WI38 (cell line): ENCODE measurements around the gene PRPF40A.

Experiments
- H3K4me3 ChIP-seq: 2 replicates; pipeline ENCODE4 v1.5.1; 2011; ENCODE audit warnings: low read depth, mild to moderate bottlenecking, control low read depth, low read length
- TF ChIP-seq, protein P1 (sequence below): IDR thresholded peaks from 2 replicates; pipeline ENCODE4 v1.5.1; 2012; ENCODE audit warnings: low read depth, mild to moderate bottlenecking, control low read depth, low read length

The PRPF40A gene

DNA sequence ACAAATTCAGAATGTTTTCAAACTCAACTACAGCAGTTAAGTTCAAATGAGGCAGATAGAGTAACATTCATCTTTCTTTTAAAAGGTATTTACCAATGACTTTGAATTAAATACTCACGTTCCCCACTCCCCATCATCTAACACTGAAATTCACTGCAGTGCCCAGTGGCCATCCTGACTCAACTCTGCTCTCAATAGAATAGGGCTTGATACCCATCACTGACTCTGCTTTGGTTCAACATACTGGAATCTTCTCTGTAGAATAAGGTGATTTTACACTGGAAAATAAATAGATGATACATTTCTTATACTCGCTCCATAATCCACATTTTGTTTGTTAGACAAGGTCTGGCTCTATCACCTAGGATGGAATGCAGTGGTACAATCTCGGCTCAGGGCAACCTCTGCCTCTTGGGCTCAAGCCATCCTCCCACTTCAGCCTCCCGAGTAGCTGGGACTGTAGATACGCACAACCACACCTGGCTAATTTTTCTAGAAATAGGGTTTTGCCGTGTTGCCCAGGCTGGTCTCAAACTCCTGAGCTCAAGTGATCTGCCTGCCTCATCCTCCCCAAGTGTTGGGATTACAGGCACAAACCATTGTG, 66.4 kb downstream of the PRPF40A start:
- no peak overlapping the region for H3K4me3 ChIP-seq
- TF ChIP-seq, protein P1, sequence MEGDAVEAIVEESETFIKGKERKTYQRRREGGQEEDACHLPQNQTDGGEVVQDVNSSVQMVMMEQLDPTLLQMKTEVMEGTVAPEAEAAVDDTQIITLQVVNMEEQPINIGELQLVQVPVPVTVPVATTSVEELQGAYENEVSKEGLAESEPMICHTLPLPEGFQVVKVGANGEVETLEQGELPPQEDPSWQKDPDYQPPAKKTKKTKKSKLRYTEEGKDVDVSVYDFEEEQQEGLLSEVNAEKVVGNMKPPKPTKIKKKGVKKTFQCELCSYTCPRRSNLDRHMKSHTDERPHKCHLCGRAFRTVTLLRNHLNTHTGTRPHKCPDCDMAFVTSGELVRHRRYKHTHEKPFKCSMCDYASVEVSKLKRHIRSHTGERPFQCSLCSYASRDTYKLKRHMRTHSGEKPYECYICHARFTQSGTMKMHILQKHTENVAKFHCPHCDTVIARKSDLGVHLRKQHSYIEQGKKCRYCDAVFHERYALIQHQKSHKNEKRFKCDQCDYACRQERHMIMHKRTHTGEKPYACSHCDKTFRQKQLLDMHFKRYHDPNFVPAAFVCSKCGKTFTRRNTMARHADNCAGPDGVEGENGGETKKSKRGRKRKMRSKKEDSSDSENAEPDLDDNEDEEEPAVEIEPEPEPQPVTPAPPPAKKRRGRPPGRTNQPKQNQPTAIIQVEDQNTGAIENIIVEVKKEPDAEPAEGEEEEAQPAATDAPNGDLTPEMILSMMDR, result no peak

DNA sequence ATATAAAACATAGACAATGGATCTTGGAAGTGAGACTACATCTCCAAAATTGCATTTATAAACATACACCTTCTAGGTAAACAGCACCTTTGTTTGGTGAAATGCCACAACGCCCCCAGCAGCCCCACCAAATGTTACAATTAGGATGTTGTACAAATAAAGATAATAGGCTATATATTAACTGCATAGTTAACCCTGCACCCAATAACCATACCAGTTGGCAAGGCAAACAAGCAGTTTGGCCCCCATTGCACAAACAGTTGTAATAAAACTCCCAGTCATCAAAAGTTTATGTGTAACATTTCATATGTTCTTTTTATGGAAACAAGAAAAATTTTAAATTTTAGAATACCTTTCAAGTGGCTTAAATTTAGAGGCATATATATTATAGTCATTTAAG, 67.3 kb downstream of the PRPF40A start:
- TF ChIP-seq, protein P1, result no peak
- no peak overlapping the region for H3K4me3 ChIP-seq

DNA sequence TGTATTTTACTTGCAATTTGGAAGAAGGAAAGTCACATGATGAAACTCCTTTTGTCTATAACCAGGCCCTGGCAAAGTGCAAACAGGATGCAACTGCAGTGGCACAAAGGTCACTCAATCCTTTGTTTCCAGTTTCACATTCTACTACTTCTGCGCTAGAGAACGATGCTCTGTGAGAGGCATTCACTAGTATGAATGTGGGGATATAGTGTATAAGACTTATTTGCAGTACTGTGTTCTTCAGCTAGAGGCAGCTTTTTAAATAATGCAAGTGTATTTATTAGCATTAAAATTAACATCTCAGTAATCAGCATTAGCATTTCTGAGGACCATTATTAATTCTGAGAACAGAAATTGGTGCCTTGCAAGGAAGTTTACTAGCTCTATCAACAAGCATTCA, 68.9 kb downstream of the PRPF40A start:
- no peak overlapping the region for H3K4me3 ChIP-seq
- TF ChIP-seq, protein P1, result no peak

GRCh38 chr2:152647552-152647951, 69.7 kb downstream of the PRPF40A start:
- no peak overlapping the region for H3K4me3 ChIP-seq
- TF ChIP-seq, protein P1, result no peak

DNA sequence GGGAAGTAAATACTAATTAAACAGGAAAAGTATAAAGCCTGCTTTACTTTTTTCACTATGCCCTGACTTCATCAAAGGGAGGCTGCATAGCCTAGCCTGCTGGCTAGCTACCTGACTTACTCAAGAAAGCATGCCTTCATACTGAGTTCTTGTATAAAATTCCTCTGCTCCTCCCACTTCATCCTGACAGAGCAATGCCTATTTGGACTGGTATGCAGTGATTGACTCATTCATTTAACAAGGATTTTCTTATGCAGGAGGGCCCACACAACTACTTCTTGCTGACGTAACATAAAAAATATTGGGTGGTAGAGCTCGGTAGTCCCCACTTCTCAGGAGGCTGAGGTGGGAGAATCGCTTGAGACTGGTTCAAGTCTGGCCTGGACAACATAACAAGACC, 70.5 kb downstream of the PRPF40A start:
- TF ChIP-seq, protein P1, result no peak
- no peak overlapping the region for H3K4me3 ChIP-seq

DNA sequence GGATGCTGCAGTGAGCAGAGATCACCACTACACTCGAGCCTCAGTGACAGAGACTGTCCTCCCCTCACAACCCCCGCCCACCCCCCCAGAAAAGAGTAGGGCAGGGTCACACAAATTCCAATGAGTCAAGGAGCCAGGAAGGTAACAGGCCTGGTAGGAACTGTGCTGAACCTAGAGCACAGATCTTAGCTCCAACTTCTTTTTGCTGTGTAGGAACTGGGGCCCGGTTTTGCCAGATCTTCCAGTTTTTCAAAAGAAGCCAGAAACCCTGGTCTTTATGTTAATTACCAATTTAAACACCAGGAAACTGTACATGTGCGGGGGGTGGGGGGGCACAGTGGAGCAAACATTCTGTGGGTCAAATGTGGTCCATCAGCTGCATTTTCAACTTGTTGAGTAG, 71.0 kb downstream of the PRPF40A start:
- TF ChIP-seq, protein P1, result no peak
- H3K4me3 ChIP-seq, result no peak overlapping the region

DNA sequence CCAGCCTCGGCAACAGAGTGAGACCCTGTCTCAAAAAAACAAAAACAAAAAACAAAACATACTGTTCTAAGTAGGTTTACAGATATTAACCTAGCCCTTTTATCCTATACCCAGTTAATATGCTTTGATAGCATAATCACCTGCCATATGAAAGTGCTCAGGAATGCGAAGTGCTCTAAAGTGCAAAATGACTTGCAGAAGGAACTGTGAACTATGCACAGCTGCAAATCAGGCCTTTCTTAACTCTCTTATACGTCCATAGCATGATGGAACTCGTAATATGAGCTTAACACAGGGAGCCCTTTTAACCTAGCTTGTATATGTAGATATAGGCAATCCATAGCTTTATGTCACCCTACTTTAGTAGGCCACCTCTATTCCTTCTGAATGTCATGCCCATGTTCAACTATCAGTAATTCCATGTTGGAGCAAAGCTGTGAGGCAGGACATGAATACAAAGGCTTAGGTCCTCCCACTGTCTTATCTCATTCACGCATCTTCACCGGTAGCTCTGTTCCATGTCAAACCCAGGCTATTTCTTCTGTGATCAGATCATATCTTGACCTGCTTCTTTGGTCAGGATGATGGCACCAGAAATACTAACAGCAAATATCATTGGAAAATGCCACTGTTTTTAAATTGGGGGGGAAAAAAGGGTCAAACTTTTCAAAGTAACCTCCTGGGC, 72.9 kb downstream of the PRPF40A start:
- H3K4me3 ChIP-seq, result no peak overlapping the region

More for the DNA sequence above, 72.9 kb downstream of the PRPF40A start:
- TF ChIP-seq, protein P1, result no peak
